HEK293 (cell line): Measurements from ENCODE around the gene CASKIN1.

Source experiments
- CTCF ChIA-PET: fragments of 350-600 bp; formaldehyde crosslinking; extraction: SDS; loops from one replicate; lab custom pipeline; 2021; ENCODE audit warnings: antibody characterized with exemption; lab: Yijun Ruan, JAX
- POLR2A ChIA-PET: fragments of 300-600 bp; formaldehyde crosslinking; extraction: SDS; loops from one replicate; lab custom pipeline; 2020; ENCODE audit warnings: antibody characterized with exemption, inconsistent platforms; lab: Yijun Ruan, JAX
- H3K27ac ChIP-seq: fragments of 200-500 bp; sonication (Bioruptor generic); 2 replicates; pipeline ENCODE4 v1.5.1; 2014; ENCODE audit warnings: low read depth, low read length, control low read depth, inconsistent platforms; ENCODE audit errors: extremely low read depth
- H3K36me3 ChIP-seq, 2 experiments: fragments of 200-500 bp in 1 of 2; sonication (Bioruptor generic) in 1 of 2; 1 replicate in 1 of 2; 2 replicates in 1 of 2; pipeline ENCODE4 v1.5.1; 2014 to 2017; ENCODE audit warnings: inconsistent platforms in 2 of 2, low read length in 2 of 2; ENCODE audit not compliant: control insufficient read depth in 2 of 2, insufficient read depth in 1 of 2
- H3K4me1 ChIP-seq: fragments of 200-500 bp; sonication (Bioruptor generic); 2 replicates; pipeline ENCODE4 v1.5.1; 2014; ENCODE audit warnings: mild to moderate bottlenecking, low read length, inconsistent platforms; ENCODE audit not compliant: control insufficient read depth, insufficient read depth
- H3K4me3 ChIP-seq: 2 replicates; pipeline ENCODE4 v1.5.1; 2011; ENCODE audit warnings: low read depth, mild to moderate bottlenecking, control low read depth, low read length, moderate library complexity
- H3K9me3 ChIP-seq: fragments of 200-500 bp; sonication (Bioruptor generic); 2 replicates; pipeline ENCODE4 v1.5.1; 2014; ENCODE audit warnings: low read depth, low read length, inconsistent platforms; ENCODE audit not compliant: control insufficient read depth, insufficient read depth
- BCL11A ChIP-seq: fragments of 450-650 bp; formaldehyde crosslinking; IDR thresholded peaks from 2 replicates; pipeline ENCODE4 v1.5.1; 2016; ENCODE audit warnings: low read depth, missing biosample characterization, missing genetic modification characterization
- BCL11B ChIP-seq: fragments of 450-650 bp; formaldehyde crosslinking; IDR thresholded peaks from 2 replicates; pipeline ENCODE4 v1.5.1; 2016; ENCODE audit warnings: low read depth, missing biosample characterization, missing genetic modification characterization
- KLF8 ChIP-seq: fragments of 450-650 bp; formaldehyde crosslinking; IDR thresholded peaks from 2 replicates; pipeline ENCODE4 v1.5.1; 2016; ENCODE audit warnings: missing biosample characterization, missing genetic modification characterization
- MEIS1 ChIP-seq: sonication (generic); formaldehyde crosslinking; IDR thresholded peaks from 2 replicates; pipeline ENCODE4 v1.8.1; 2022; ENCODE audit warnings: missing genetic modification reagents, mild to moderate bottlenecking, borderline replicate concordance
- SCRT2 ChIP-seq: fragments of 450-650 bp; formaldehyde crosslinking; IDR thresholded peaks from 2 replicates; pipeline ENCODE4 v1.5.1; 2016; ENCODE audit warnings: missing biosample characterization, missing genetic modification characterization
- SP2 ChIP-seq: fragments of 450-650 bp; formaldehyde crosslinking; IDR thresholded peaks from 2 replicates; pipeline ENCODE4 v1.5.1; 2016; ENCODE audit warnings: missing biosample characterization, missing genetic modification characterization
- SP3 ChIP-seq: fragments of 450-650 bp; formaldehyde crosslinking; IDR thresholded peaks from 2 replicates; pipeline ENCODE4 v1.5.1; 2016; ENCODE audit warnings: missing biosample characterization, missing genetic modification characterization
- ZBTB17 ChIP-seq: fragments of 450-650 bp; formaldehyde crosslinking; IDR thresholded peaks from 2 replicates; pipeline ENCODE4 v1.5.1; 2016; ENCODE audit warnings: missing biosample characterization, missing genetic modification characterization
- ZNF10 ChIP-seq: fragments of 450-650 bp; formaldehyde crosslinking; IDR thresholded peaks from 2 replicates; pipeline ENCODE4 v1.5.1; 2017; ENCODE audit warnings: missing biosample characterization, missing genetic modification characterization
- ZNF112 ChIP-seq: fragments of 450-650 bp; formaldehyde crosslinking; IDR thresholded peaks from 2 replicates; pipeline ENCODE4 v1.5.0; 2017; ENCODE audit warnings: missing biosample characterization, missing genetic modification characterization
- ZNF24 ChIP-seq: fragments of 450-650 bp; formaldehyde crosslinking; IDR thresholded peaks from 2 replicates; pipeline ENCODE4 v1.5.1; 2016; ENCODE audit warnings: missing biosample characterization, missing genetic modification characterization
- ZNF248 ChIP-seq: fragments of 450-650 bp; formaldehyde crosslinking; IDR thresholded peaks from 2 replicates; pipeline ENCODE4 v1.5.1; 2017; ENCODE audit warnings: missing biosample characterization, missing genetic modification characterization
- ZNF423 ChIP-seq: fragments of 450-650 bp; formaldehyde crosslinking; IDR thresholded peaks from 2 replicates; pipeline ENCODE4 v1.5.1; 2016; ENCODE audit warnings: missing biosample characterization, missing genetic modification characterization
- ZNF473 ChIP-seq: fragments of 450-650 bp; formaldehyde crosslinking; IDR thresholded peaks from 2 replicates; pipeline ENCODE4 v1.5.1; 2017; ENCODE audit warnings: missing biosample characterization, missing genetic modification characterization
- ZNF514 ChIP-seq: fragments of 450-650 bp; formaldehyde crosslinking; IDR thresholded peaks from 2 replicates; pipeline ENCODE4 v1.5.1; 2016; ENCODE audit warnings: missing biosample characterization, missing genetic modification characterization
- ZNF600 ChIP-seq: fragments of 450-650 bp; formaldehyde crosslinking; IDR thresholded peaks from 2 replicates; pipeline ENCODE4 v1.5.1; 2016; ENCODE audit warnings: missing biosample characterization, missing genetic modification characterization
- ZNF610 ChIP-seq: fragments of 450-650 bp; formaldehyde crosslinking; IDR thresholded peaks from 2 replicates; pipeline ENCODE4 v1.5.1; 2016; ENCODE audit warnings: missing biosample characterization, missing genetic modification characterization, borderline replicate concordance
- ZNF623 ChIP-seq: fragments of 450-650 bp; formaldehyde crosslinking; IDR thresholded peaks from 2 replicates; pipeline ENCODE4 v1.5.1; 2016; ENCODE audit warnings: missing biosample characterization, missing genetic modification characterization
- ZNF664 ChIP-seq: fragments of 450-650 bp; formaldehyde crosslinking; IDR thresholded peaks from 2 replicates; pipeline ENCODE4 v1.5.1; 2016; ENCODE audit warnings: missing biosample characterization, missing genetic modification characterization
- ZNF707 ChIP-seq: fragments of 450-650 bp; formaldehyde crosslinking; IDR thresholded peaks from 2 replicates; pipeline ENCODE4 v1.5.1; 2016; ENCODE audit warnings: missing biosample characterization, missing genetic modification characterization
- ZNF837 ChIP-seq: fragments of 450-650 bp; formaldehyde crosslinking; IDR thresholded peaks from 2 replicates; pipeline ENCODE4 v1.5.1; 2016; ENCODE audit warnings: missing biosample characterization, missing genetic modification characterization
- TF ChIP-seq, protein P1 (sequence below): fragments of 450-650 bp; formaldehyde crosslinking; IDR thresholded peaks from 2 replicates; pipeline ENCODE4 v1.5.1; 2016; ENCODE audit warnings: missing biosample characterization, missing genetic modification characterization
- TF ChIP-seq, protein P2 (sequence below): fragments of 450-650 bp; formaldehyde crosslinking; IDR thresholded peaks from 2 replicates; pipeline ENCODE4 v1.5.1; 2016; ENCODE audit warnings: missing biosample characterization, missing genetic modification characterization
- TF ChIP-seq, protein P3 (sequence below): fragments of 450-650 bp; formaldehyde crosslinking; IDR thresholded peaks from 2 replicates; pipeline ENCODE4 v1.5.1; 2017; ENCODE audit warnings: missing biosample characterization, missing genetic modification characterization
- TF ChIP-seq, protein P4 (sequence below): fragments of 450-650 bp; formaldehyde crosslinking; IDR thresholded peaks from 2 replicates; pipeline ENCODE4 v1.5.1; 2016; ENCODE audit warnings: missing biosample characterization, missing genetic modification characterization
- TF ChIP-seq, protein P5 (sequence below): fragments of 450-650 bp; formaldehyde crosslinking; IDR thresholded peaks from 2 replicates; pipeline ENCODE4 v1.5.1; 2016; ENCODE audit warnings: missing biosample characterization, missing genetic modification characterization

CASKIN1 gene

DNA sequence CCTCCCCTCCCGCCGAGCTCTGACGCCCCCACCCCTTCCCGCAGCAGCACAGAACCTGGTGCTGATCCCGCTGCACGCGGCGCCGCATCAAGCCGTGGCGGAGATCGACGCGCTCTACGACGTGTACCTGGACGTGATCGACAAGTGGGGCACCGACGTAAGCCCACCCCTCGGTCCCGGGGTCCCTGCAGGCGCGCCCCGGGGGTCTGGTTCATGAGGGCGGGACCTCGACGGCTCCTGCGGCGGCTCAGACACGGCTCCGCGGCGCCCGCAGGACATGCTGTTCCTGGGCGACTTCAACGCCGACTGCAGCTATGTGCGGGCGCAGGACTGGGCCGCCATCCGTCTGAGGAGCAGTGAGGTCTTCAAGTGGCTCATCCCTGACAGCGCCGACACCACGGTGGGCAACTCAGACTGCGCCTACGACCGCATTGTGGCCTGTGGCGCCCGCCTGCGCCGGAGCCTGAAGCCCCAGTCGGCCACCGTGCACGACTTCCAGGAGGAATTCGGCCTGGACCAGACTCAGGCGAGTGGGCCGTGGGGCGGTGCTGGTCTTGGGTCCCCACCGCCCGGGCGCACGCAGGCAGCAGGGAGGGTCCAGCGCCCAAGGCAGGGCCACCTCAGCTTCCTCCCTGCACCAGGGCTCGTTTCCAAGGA, 41.2 kb upstream of the CASKIN1 start:
- peaks cover 3 to 50% of the 10 kb centered on the region in 2 experiments; a peak in 2 of 3 replicates for H3K36me3 ChIP-seq
- TF ChIP-seq BCL11B (tag by site-specific recombination) = no peak
- TF ChIP-seq, protein P1, sequence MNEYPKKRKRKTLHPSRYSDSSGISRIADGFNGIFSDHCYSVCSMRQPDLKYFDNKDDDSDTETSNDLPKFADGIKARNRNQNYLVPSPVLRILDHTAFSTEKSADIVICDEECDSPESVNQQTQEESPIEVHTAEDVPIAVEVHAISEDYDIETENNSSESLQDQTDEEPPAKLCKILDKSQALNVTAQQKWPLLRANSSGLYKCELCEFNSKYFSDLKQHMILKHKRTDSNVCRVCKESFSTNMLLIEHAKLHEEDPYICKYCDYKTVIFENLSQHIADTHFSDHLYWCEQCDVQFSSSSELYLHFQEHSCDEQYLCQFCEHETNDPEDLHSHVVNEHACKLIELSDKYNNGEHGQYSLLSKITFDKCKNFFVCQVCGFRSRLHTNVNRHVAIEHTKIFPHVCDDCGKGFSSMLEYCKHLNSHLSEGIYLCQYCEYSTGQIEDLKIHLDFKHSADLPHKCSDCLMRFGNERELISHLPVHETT (tag by site-specific recombination) = no peak
- TF ChIP-seq ZNF112 (tag by site-specific recombination) = no peak
- TF ChIP-seq MEIS1 (CRISPR knock-in tag) = no peak
- TF ChIP-seq ZNF600 (tag by site-specific recombination) = 0 out of 2 replicates have a peak, but pooled peaks have one; percentile 35
- no peak overlapping the region for H3K4me3 ChIP-seq
- H3K9me3 ChIP-seq = no peaks in the 10 kb centered on the region
- ChIA-PET CTCF (interaction anchor here (0.6 kb wide), 1 partner anchor 539 kb away, joined by 3 read pairs; no protein-coding TSS in a partner anchor), POLR2A (interaction anchor here (1.2 to 5.3 kb wide), 8 partner anchors 10 to 82 kb away, joined by 4 to 48 read pairs (median 7); partner anchors contain the start of genes ECI1, MLST8, PGP and TRAF7)
- H3K27ac ChIP-seq = no peak overlapping the region
- peaks cover 4% of the 10 kb centered on the region; the same call in 1 of the 2 replicates for H3K4me1 ChIP-seq

DNA sequence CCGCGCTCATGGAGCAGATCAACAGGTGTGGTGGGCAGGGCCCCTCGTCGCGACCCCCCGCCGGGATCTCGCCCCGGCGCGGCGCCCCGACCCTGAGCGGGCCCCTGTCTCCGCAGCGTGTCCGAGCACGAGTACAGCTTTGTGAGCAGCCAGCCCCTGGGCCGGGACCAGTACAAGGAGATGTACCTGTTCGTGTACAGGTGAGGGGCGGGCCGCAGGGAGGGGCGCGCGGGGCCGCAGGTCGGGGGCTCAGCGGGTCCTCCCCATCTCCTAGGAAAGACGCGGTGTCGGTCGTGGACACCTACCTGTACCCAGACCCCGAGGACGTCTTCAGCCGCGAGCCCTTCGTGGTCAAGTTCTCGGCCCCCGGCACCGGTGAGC, 40.7 kb upstream of the CASKIN1 start:
- ChIA-PET CTCF (interaction anchor here (0.6 to 1.2 kb wide), 2 partner anchors 23 to 539 kb away, joined by 3 read pairs; partner anchors contain the start of gene PGP), POLR2A (interaction anchor here (1.0 to 5.3 kb wide), 10 partner anchors 10 to 296 kb away, joined by 3 to 48 read pairs (median 6); partner anchors contain the start of genes BRICD5, ECI1, PGP and TRAF7)
- Histone ChIP-seq H3K27ac (peak overlapping the region; percentile 48; the same call in 1 of the 2 replicates), H3K4me3 (peak overlapping the region; percentile 31), H3K36me3 (peaks cover 3 to 50% of the 10 kb centered on the region in 2 experiments; a peak in 2 of 3 replicates), H3K4me1 (peaks cover 4% of the 10 kb centered on the region; the same call in 1 of the 2 replicates), H3K9me3 (no peaks in the 10 kb centered on the region)
- TF ChIP-seq KLF8 (tag by site-specific recombination) = peak; percentile 25; the same call in 1 of the 2 replicates
- TF ChIP-seq, protein P2, sequence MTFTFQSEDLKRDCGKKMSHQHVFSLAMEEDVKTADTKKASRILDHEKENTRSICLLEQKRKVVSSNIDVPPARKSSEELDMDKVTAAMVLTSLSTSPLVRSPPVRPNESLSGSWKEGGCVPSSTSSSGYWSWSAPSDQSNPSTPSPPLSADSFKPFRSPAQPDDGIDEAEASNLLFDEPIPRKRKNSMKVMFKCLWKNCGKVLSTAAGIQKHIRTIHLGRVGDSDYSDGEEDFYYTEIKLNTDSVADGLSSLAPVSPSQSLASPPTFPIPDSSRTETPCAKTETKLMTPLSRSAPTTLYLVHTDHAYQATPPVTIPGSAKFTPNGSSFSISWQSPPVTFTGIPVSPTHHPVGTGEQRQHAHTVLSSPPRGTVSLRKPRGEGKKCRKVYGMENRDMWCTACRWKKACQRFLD (tag by site-specific recombination) = no peak
- no peak for TF ChIP-seq SP2 (tag by site-specific recombination)
- TF ChIP-seq ZNF514 (tag by site-specific recombination) = no peak
- no peak for TF ChIP-seq ZNF664 (tag by site-specific recombination)
- TF ChIP-seq ZNF623 (tag by site-specific recombination) = no peak
- no peak for TF ChIP-seq ZNF837
- peak; percentile 32; the same call in 1 of the 2 replicates for TF ChIP-seq SCRT2 (tag by site-specific recombination)
- no peak for TF ChIP-seq ZNF248 (tag by site-specific recombination)
- TF ChIP-seq, protein P3, sequence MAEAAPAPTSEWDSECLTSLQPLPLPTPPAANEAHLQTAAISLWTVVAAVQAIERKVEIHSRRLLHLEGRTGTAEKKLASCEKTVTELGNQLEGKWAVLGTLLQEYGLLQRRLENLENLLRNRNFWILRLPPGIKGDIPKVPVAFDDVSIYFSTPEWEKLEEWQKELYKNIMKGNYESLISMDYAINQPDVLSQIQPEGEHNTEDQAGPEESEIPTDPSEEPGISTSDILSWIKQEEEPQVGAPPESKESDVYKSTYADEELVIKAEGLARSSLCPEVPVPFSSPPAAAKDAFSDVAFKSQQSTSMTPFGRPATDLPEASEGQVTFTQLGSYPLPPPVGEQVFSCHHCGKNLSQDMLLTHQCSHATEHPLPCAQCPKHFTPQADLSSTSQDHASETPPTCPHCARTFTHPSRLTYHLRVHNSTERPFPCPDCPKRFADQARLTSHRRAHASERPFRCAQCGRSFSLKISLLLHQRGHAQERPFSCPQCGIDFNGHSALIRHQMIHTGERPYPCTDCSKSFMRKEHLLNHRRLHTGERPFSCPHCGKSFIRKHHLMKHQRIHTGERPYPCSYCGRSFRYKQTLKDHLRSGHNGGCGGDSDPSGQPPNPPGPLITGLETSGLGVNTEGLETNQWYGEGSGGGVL (tag by site-specific recombination) = no peak
- no peak for TF ChIP-seq ZNF473
- no peak for TF ChIP-seq ZNF24
- TF ChIP-seq MEIS1 (CRISPR knock-in tag) = no peak
- no peak for TF ChIP-seq SP3
- no peak for TF ChIP-seq ZNF423 (tag by site-specific recombination)
- TF ChIP-seq, protein P4, sequence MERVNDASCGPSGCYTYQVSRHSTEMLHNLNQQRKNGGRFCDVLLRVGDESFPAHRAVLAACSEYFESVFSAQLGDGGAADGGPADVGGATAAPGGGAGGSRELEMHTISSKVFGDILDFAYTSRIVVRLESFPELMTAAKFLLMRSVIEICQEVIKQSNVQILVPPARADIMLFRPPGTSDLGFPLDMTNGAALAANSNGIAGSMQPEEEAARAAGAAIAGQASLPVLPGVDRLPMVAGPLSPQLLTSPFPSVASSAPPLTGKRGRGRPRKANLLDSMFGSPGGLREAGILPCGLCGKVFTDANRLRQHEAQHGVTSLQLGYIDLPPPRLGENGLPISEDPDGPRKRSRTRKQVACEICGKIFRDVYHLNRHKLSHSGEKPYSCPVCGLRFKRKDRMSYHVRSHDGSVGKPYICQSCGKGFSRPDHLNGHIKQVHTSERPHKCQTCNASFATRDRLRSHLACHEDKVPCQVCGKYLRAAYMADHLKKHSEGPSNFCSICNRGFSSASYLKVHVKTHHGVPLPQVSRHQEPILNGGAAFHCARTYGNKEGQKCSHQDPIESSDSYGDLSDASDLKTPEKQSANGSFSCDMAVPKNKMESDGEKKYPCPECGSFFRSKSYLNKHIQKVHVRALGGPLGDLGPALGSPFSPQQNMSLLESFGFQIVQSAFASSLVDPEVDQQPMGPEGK = 0 out of 2 replicates have a peak, but pooled peaks have one; percentile 22
- TF ChIP-seq ZBTB17 = no peak
- TF ChIP-seq ZNF610 (tag by site-specific recombination) = no peak
- TF ChIP-seq ZNF10 (tag by site-specific recombination) = no peak
- no peak for TF ChIP-seq BCL11A (tag by site-specific recombination)
- TF ChIP-seq ZNF707 (tag by site-specific recombination) = no peak
- TF ChIP-seq, protein P5, sequence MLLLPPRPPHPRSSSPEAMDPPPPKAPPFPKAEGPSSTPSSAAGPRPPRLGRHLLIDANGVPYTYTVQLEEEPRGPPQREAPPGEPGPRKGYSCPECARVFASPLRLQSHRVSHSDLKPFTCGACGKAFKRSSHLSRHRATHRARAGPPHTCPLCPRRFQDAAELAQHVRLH (tag by site-specific recombination) = no peak
